CD4-positive, alpha-beta T cell treated with Interleukin-6 at 100 ng/mL for 8 hours (primary cell): ENCODE data around the gene TRAF5.
"Not testable (repeated sequence)": the region's sequence is repeated elsewhere in the genome, so short reads cannot be mapped to it uniquely, and the experiment has no call there.

ENCODE experiments used
- DNase-seq: peaks from one replicate; pipeline ENCODE4 v3.0.0-alpha.2; 2020; ENCODE audit warnings: mixed read lengths, low spot score

Gene TRAF5

DNA sequence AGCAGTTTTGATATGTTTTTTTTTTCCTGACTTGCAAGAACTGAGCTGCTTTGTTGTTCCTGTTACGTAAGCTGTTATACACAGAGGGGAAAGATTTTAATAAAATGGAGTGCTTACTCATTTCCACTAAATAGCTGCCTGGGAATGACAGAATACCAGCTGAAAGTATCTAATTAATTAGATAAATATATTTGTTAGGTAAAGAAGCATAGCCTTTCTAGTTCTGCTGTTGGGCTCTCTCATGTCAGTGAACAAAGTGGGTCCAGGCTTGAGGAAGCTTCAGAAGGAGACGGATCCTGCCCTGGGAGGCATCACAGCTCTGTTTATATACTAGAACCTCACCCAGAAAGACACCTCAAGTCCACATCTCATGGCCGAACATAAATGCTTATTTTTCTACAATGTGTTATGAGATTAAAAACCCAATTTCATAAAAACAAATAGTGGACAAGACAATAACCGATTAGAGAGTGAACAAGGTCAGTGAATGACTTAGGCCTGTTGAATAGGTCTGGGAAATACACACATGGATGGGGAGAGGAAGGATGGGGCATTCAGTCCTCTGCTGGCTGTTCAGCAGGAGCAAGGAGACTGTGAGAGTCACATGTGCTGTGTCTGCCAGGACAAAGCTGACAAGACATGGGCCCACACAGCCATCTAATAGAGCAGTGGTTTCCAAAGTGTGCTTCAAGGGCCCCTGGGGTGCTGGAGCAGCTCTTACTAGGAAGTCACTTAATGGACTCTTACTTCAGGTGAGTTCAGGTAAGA lies 20.6 kb downstream of the TRAF5 start:
- no peak for DNase-seq

- no peak for DNase-seq
These were observed 21.9 kb downstream of the TRAF5 start for GRCh38 chr1:211348547-211348946.

DNA sequence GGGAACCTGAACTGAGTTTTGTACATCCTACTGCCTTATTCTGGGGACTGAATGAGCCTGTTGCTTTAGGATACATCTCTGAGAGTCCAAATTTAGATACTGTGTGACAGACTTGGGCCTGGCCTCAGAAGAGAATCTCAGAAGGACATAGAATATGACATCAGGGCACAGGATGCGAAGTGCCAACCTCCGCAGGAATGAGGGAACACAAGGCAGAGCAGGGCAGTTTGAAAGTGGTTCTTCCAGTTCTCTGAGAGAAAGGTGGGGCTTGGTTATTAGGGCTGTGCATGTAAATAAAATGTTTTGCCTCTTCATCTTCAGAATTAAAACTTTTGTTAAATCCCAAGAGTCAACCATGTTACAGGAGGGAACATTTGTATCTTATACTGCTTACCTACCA lies 23.1 kb downstream of the TRAF5 start:
- DNase-seq = no peak

DNA sequence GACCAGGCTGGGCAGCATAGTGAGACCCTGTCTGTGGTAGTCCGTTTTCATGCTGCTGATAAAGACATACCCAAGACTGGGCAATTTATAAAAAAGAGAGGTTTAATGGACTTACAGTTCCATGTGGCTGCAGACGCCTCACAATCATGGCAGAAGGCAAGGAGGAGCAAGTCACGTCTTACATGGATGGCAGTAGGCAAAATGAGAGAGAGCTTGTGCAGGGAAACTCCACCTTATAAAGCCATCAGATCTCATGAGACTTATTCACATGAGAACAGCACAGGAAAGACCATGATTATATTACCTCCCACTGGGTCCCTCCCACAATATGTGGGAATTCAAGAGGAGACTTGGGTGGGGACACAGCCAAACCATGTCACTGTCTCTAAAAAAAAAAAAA lies 25.4 kb downstream of the TRAF5 start:
- not testable (repeated sequence) for DNase-seq

GRCh38 chr1:211352465-211352864 lies 25.8 kb downstream of the TRAF5 start:
- no peak for DNase-seq

- peak; percentile 70 for DNase-seq
These were observed 26.4 kb downstream of the TRAF5 start for GRCh38 chr1:211352985-211353515.

DNA sequence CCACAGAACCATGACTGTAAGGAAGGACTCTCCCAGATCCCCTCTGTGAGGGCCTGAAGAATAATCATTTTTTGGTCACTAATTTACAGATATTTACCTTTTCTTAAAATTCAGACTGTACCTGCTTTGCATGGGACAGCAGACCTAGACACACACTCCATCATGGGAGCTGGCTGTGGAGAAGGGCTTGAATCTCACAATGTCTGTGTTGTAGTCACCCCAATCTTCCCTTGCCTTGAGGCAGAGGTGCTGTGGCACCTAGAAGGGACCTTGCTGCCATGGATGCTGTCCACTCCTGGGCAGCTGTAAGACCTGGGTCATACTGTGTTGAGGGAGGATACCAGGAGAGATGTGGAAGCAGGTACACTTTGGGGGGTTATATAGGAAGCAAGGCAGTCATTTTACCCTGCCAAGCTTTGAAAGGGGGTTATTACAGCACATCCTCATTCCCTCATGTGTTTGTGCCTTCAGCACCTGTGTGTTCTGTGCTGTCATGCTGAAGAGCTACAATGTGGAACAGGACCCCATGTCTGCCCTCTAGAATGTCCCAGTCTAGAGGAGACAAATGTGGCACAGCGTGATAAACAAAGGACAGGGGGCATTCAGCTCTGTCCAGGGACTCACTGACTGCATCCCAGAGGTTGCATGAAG lies 27.1 kb downstream of the TRAF5 start:
- no peak for DNase-seq

- no peak for DNase-seq
These were observed 29.2 kb downstream of the TRAF5 start for GRCh38 chr1:211355873-211356272.

GRCh38 chr1:211356723-211357407 lies 30.2 kb downstream of the TRAF5 start:
- no peak for DNase-seq

GRCh38 chr1:211358685-211359084 lies 32.1 kb downstream of the TRAF5 start:
- no peak for DNase-seq

DNA sequence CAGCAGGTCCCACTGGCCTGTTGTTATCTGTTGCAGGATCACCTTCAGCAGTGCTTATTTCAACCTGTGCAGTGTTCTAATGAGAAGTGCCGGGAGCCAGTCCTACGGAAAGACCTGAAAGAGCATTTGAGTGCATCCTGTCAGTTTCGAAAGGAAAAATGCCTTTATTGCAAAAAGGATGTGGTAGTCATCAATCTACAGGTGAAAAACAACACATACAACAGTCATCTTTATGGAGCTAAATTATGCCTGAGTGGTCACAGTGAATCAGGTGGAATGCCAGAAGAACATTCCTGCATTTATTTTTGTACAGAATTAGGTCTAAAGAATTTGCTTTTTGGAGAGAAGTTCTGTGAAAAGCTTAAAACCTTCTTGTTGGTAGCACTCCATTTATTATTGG lies 33.2 kb downstream of the TRAF5 start:
- DNase-seq = no peak

DNA sequence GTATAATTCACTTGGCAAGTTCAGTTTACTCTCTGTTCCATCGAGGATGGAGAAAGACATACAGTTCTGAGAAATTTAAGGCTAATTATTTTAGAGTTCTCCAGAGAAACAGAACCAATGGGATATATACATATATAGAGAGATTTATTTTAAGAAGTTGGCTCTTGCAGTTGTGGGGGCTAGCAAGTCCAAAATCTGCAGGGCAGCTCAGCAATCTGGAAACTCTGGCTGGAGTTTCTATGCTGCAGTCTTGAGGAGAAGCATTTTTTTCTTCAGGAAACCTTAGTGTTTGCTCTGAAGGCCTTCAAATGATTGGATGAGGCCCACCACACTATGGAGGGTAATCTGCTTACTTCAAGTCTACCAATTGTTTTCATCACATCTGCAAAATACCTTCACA lies 34.6 kb downstream of the TRAF5 start:
- no peak for DNase-seq

DNA sequence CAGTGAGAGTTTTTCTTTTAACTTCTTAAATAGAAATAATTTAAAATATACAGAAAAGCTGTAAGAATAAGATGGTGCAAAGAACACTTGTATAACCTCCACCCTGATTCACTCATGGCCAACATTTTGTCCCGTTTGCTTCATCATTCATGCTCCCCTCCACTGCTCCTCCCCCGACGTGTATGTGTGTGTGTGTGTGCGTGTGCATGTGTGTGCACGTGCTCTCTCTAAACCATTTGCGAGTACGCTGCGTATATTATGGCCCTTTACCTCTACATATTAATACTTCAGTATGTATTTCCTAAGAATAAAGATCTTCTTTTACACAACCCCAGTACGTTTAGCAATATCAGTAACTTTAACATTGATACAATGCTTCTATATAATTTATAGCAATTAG lies 43.0 kb downstream of the TRAF5 start:
- no peak for DNase-seq

- no peak for DNase-seq
These were observed 44.0 kb downstream of the TRAF5 start for GRCh38 chr1:211370669-211371068.

DNA sequence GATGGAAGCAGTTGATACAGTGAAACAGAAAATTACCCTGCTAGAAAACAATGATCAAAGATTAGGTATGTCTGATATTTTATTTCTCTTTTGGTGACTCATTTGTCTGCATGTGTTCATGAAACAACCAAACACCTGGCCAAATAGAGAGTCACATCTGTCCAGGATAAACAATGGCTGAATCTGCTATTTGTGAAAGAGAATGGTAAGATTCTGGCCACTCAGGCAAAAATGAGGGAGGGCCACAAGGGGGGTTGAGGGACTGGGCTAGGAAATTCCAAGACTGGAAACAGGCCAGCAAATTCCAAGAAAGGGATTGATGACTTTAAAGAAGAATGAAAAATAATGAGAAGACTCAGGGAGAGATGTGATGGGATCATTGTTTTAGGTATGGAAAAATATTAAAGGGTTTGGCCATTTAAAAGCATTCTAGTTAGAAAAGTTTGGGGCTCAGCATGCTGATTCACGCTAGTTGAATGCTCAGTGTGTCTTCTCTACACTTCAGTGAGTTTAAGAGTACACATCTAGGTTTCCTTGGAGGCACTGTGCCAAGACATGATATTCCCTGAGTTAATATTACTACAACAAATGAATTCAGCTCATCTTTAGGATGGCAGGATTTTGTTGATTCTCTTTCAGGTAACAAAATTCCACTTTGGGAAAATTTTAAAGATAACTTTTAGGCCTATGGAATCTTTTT lies 44.9 kb downstream of the TRAF5 start:
- no peak for DNase-seq

DNA sequence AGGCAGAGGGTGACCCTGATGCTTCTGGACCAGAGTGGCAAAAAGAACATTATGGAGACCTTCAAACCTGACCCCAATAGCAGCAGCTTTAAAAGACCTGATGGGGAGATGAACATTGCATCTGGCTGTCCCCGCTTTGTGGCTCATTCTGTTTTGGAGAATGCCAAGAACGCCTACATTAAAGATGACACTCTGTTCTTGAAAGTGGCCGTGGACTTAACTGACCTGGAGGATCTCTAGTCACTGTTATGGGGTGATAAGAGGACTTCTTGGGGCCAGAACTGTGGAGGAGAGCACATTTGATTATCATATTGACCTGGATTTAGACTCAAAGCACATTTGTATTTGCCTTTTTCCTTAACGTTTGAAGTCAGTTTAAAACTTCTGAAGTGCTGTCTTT lies 45.8 kb downstream of the TRAF5 start:
- DNase-seq = no peak

DNA sequence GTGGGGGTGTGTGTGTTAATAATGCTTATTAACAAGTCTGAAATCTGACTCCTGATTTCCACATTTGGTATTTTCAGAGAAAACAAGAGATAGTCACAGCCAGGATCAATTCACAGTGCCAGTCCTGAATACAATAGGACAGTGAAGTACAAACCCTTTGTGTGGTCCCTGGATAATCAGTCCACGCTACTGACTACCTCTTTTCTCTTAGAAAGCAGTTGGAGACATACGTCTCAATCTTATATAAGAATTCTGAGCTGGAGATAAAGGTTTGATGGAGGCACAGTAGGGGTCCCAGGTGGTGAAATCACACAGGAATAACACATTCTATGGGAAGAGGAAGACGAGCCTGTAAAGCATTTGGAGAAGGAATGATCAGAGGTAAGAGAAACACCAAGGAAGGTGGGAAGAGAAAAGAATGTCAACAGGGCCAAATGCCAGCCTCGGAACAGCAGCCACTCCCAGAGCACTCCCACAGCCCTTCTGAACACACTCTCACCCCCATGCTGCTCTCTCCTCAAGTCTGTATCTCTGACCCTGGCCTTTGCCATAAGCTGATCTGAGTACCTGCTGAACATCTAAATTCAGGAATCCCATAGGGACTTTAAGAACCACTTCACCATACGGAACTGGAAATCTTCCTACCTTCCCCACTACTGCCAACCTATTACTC lies 48.6 kb downstream of the TRAF5 start:
- DNase-seq = no peak

GRCh38 chr1:211375949-211376348 lies 49.3 kb downstream of the TRAF5 start:
- no peak for DNase-seq

DNA sequence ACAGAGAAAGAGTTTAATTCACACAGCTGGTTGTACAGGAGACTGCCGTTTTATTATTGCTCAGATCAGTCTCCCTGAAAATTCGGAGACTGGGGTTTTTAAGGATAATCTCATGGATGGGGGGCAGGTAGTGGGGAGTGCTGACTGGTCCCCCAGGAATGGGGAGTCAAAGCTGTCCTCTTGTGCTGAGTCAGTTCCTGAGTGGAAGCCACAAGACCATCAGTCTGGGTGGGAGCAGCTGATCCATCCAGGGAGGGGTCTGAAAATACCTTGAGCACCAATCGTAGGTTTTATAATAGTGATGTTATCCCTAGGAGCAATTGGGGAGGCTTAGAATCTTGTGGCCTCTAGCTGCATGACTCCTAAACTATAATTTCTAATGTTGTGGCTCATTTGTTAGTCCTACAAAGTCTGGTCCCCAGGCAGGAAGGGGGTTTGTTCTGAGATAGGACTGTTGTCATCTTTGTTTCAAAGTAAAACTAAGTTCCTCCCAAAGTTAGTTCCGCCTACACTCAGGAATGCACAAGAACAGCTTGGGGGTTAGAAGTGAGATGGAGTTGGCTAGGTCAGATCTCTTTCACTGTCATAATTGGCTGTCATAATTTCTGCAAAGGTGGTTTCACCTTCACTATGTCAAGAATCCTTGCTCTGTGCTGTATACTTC lies 50.3 kb downstream of the TRAF5 start:
- DNase-seq = no peak

GRCh38 chr1:211377539-211378450 lies 51.2 kb downstream of the TRAF5 start:
- no peak for DNase-seq
